Amniotic stem cell (primary cell): Measurements from ENCODE around the gene NVL.

Source experiments
- DNase-seq: peaks from one replicate; lab custom pipeline; 2025; lab: John Stamatoyannopoulos, UW

The NVL gene

DNA sequence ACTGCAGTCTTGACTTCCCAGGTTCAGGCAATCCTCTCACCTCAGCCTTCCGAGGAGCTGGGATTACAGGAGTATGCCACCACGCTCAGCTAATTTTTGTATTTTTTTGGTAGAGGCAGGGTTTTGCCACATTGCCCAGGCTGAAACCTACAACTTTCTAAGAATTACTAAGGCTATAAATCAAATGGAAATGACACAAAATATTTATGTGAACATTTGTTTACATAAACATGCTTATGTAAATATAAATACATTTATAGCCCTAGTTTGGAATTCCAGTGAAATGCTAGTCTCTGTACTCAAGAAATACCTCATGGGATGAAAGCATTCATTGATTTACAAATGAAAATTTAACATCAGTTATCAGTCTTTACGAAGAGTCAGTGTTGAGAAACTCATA, 47.8 kb downstream of the NVL start:
- DNase-seq = no peak

DNA sequence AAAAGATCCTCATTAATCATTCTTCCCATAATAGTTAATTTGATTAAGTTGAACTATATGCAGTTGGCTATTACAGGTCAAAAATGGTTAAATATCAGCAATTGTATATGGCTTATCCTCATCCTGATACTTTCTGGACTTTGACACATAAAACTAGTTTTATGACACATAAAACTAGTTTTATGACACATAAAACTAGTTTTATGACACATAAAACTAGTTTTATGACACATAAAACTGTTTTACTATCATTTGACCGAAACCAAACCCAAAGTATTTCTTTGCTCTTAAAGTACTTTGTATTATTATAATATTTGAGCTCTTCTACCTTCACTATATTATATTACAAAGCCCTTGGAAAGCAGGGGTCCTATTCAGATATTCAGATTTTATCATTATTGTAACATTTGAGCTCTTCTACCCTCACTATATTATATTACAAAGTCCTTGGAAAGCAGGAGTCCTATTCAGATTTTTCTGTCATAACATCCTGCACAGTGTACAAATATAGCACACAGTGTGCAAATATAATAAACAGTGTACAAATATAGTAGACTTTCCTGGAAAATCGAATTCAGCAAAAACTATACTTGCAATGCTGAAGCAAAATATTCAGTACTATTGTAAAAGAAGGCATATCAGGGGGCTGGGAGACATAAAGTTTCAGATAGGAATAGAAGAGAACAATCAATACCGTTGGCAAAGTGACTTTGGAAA, 53.0 kb downstream of the NVL start:
- no peak for DNase-seq

DNA sequence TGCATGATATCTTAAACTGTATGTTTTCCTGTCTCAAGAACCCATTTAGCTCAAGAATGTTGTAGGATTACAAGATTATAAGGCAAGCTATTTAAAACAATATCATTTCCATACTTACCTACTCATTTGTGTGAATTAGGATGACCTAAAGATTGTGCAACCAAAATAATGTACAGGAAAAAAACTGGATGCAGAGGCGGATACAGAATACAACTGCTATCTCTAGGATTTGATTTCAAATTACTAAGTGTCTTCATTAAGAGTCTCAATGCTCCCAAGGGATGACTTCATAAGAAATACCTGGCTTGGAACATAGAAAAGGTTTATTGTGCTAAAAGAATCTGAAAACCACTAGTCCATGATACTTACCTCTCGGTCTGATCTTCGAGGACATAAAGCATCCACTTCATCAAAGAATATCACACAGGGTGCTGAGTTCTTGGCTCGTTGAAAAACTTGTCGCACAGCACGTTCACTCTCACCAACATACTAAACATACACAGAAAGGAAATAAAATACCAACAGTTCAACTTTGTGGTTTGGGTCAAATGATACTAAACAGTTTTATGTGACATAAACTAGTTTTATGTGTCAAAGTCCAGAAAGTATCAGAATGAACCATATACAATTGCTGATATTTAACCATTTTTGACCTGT, 54.9 kb downstream of the NVL start:
- DNase-seq = no peak

DNA sequence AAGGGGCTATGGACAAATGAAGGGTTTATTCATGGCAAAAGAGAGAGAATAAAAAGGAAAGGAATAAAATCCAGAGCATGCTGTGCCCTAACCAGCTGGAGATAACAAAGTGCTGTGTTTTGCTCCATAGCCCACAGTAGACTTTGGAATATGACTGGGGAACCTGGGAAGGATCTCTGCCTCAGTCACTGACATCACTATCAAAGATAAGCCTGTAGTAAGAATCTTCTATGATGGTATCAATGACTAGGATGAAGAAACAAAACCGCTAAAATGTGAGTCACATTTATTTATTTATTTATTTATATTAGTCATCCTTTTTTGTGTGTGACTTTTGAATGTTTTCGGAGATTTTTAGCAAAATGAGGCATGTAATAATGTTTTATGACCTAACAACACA, 56.3 kb downstream of the NVL start:
- DNase-seq = no peak

DNA sequence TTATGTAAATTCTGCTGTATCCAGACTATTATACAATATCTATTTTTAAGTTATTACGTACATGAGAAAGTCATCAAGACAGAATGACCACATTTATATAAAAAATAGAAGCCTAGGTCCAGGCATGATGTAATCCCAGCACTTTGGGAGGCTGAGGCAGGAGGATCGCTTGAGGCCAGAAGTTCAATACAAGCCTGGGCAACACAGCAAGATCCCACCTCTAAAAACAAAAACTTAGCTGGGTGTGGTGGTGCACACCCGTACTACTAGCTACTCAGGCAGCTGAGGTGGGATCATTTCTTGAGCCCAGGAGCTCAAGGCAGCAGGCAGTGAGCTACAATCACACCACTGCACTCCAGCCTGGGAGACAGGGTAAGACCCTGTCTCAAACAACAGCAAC, 58.9 kb downstream of the NVL start:
- DNase-seq = no peak

DNA sequence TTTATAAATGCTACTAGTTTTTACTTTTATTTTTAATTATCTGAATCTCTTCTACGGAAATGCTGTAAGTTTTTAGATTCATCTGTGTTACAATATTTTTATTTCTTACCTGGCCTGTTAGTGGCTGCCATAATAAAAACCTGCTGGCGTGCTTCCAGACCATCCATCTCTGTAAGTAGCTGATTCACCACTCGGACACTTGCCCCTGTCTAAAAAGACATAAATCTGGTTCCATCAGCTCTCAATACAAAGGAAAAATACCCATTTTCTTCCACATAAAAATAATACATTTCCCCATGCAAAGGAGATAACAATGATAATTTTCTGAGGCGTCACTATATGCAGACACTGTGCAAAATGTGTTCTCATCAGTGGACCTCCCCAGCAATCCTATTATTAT, 62.0 kb downstream of the NVL start:
- DNase-seq = no peak

DNA sequence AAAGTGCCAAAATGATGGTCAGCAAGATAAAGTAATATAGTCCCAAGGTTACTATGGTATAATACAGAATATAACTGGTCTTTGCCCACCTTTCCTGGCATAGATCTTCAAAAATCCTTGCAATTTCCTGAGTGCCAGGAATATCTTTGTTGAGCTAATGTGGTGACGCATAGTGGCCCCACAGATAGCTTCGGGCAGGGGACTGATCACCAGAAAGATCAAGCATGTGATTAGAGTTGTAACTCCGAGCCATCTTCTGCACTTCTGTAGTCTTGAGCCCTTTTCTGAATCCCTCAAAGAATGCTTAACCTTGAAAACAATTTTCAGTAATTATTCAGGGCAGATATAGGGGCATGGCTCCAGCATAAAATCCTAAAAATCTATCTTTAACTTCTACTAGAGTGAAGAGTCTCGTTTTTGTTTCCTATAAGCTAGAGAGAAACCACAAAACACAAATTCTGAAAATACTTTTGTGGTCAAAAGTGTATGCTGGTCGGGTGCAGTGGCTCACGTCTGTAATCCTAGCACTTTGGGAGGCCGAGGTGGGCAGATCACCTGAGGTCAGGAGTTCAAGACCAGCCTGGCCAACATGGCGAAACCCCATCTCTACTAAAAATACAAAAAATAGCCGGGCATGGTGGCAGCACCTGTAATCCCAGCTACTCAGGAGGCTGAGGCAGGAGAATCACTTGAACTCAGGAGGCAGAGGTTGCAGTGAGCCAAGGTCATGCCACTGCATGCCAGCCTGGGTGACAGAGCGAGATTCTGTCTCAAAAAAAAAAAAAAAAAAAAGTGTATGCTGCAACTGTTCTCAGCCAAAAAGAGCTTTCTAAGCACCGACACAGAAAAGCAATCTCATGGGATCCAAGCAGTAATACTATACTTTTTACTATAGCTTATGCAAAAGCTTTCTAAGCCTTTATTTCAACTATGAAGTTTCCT, 62.8 kb downstream of the NVL start:
- DNase-seq = no peak

DNA sequence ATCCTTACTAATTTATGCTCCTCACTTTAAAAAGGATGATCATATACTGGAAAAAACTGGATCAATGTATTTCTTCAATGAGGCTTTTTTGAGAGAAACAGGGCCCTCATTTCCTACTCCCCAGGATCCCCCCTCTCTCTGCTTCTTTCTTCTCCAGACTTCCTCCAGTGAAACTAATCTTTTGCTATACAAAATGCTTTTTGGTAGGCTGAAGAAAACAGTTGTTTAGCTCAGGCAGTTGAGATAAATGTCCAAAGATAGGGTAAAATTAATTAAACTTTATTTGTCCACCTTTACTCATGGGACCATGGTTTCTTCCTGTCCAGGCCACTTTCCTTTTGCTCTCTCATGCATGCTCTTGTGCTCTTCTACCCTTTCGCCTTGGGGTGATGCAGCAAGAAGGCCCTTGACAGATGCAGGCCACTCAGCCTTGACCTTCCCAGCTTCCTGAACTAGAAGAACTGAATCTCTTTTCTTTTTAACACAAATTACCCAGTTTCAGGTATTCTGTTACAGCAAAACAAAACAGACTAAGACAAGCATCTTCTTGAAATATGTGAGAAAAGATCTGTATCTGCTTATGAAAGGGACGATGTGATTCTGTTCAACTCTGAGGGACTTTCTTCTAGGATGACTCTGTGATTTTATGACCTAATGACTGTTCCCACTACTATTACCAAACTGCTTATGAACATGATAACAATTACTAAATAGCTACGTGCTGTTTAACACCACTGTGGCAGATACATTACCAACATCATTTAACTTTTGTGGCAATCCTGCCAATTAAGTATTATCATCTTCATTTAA, 63.7 kb downstream of the NVL start:
- no peak for DNase-seq

DNA sequence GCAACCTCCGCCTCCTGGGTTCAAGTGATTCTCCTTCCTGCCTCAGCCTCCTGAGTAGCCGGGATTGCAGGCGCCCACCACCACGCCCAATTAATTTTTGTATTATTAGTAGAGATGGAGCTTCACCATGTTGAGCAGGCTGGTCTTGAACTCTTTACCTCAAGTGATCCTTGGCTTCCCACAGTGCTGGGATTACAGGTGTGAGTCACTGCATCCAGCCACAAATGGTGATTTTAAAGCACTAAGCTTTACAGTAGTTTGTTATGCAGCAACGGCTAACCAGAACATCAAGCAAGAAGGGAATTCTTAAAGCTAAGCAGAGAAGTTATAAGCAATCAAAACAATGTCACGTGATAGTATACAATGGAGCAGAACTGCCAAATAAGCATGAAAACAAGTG, 65.7 kb downstream of the NVL start:
- DNase-seq = no peak

DNA sequence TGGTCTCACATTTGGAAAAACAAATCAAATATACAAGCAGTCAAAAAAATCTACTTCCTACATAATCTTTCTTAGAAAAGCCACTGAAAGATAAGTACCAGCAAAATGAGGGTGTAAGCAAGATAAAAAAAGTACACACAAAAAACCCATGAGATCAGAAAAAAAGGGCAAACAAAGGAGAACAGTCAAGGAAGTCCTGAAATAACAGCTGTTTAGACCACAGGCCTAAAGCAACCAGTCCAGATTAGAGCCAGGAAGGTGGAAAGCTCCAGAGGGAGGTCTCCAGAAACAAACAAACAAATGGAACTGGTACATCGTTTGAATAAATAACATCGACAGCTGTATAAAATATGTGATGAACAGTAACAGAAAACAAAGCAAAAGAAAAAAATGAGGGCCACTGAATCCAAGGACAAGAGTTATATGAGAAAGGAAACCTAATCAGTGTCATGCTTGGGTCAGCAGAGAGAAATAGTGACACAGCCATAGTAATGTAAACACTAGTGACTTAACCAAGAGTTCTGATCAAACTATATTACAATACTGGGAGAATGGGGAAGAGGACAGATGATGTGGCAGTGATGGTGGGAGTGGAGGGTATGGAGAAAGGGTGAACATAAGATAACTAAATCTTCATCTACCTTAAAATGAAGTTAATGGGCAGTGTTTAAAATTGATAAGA, 67.5 kb downstream of the NVL start:
- no peak for DNase-seq

DNA sequence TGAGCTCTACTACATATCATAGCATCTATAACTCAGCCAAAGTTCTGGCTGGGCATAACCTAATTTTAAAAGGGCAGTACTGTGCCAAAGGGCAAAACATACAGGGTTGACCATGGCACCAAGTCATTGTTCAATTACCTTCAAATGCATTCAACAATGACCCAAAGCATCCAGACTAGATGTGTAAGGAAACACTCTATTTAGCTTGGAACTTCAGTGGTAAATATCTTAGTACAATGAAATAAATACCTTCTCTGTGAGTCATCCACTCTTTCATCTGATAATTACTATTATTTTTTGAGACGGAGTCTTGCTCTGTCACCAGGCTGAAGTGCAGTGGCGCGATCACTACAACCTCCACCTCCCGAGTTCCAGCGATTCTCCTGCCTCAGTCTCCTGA, 70.0 kb downstream of the NVL start:
- no peak for DNase-seq

DNA sequence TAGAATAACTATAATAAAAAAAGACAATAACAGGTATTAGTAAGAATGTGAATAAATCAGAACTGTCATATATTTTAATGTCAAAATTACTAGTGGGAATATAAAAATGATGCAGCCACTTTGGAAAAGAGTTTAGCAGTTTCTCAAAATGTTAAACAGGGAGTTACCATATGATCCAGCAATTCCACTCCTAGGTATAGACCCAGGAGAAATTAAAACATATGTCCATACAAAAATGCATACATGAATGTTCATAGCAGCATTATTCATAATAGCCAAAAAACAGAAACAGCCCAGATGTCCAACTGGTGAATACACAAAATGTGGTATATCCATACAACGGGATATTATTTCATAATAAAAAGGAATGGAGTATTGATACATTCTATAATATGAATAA, 71.6 kb downstream of the NVL start:
- DNase-seq = no peak

DNA sequence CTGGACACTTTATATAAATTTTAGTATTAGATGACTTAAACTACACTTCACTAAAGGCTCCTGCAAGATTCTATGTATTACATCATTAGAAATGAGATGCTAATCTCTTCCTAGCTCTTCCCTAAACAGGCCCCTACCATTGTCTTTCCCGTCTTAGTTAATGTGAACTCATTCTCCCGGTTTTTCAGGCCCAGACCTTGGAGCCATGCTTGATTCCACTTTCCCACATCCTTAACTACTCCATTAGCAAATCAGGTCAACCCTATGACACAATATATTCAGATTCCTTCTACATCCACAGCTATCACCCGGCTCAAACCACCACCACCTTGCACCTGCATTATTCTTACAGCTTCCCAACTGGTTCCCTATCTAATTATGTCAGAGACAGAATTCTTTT, 73.3 kb downstream of the NVL start:
- DNase-seq = no peak

DNA sequence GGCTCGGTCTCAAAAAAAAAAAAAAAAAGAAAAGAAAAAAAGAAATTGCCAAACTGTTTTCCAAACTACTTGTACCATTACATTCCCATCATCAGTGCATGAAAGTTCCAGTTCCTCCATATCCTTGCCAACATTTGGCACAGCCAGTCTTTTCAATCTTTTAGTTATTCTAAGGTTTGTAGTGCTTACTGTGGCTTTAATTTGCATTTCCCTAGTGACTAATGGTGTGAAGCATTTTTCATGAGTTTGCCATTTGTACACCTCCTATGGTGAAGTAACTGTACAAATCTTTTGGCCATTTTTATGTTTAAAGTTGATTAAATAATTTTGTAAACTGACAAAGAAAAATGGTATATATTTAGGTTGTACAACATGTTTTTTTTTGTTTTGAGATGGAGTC, 76.3 kb downstream of the NVL start:
- DNase-seq = no peak

DNA sequence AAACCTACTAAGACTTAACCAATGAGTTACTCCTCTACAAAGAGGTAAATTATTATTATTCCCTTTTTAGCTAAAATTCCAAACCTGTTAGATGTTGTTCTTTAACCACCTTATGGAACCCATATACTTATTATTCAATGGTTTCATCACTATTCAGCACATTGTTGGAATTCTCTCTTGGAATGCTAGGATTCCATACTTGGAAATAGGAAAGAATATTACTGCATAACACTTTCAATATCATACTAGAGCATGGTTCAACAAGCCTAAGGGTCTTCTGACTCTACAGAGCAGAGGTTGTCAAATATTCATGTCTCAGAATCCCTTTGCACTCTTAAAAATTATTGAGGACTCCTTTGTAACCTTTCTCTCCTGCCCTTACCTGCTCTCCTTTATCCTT, 77.5 kb downstream of the NVL start:
- DNase-seq = no peak

DNA sequence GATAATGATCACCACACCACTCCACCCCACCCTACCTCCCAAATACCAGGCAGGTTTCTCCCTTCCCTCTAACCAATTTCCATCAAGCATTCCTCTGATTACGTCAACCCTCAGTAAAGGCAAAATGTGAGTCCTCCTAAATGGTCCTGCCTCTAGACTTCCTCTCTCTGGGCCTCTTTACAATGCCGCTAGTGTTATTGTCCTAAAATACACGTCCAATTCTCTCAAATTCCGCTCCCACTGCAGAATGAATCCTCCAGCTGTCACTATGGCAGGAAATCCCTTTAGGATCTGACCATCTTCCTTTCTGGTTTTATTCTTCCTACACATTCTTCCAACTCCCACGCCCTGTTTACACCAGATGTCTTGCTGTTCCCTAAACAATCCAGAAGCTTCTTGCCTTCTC, 78.2 kb downstream of the NVL start:
- DNase-seq = no peak

DNA sequence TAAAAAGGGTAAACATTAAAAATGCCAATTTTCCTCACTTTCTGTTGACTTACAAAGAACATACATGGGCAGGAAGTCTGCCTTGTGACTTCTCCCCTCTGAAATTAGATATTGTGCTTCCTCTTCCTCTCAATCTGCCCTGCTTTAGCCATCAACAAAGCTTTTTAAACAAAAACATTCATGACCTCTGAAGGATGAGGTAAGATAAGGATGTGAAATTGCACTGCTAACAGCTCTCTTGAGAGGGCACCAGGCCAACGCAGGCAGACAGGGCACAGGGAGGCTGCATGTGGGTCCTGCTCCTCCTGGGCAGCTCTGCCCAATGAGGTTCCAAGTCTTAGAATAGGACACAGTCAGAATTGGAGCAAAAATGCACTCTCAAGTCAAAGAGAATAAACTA, 84.8 kb downstream of the NVL start:
- DNase-seq = no peak

DNA sequence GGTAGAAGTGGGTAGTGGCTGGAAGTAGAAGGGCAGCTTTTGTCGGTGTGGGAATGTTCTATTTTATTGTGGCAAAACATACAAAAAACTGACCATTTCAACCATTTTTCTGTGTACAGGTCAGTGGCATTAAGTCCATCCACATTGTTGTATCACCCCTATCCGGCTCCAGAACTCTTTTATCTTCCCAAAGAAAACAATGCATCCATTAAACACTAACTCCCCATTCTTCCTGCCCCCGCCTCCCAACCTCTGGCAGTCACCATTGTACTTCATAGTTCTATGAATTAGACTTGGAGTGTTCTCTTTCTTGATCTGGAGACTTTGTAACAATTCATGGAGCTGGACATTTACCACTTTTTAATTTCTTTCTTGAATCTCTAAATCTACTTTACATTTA, 91.2 kb downstream of the NVL start:
- no peak for DNase-seq

DNA sequence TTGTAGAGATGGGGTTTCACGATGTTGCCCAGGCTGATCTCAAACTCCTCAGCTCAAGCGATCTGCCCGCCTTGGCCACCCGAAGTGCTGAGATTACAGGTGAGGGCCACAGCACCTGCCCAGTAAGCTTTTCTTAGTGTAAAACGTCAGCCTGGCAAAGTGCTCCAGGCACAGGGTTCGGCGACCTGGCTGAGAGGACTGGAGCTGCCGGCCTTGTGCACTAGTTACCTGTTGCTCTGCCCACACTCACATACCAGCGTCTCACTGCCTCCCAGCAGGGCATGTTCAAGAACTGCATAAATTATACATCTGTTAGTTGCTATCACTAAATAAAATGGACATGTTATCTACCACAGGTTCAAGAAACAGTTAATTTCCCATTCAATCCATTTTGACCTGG, 91.8 kb downstream of the NVL start:
- DNase-seq = no peak

DNA sequence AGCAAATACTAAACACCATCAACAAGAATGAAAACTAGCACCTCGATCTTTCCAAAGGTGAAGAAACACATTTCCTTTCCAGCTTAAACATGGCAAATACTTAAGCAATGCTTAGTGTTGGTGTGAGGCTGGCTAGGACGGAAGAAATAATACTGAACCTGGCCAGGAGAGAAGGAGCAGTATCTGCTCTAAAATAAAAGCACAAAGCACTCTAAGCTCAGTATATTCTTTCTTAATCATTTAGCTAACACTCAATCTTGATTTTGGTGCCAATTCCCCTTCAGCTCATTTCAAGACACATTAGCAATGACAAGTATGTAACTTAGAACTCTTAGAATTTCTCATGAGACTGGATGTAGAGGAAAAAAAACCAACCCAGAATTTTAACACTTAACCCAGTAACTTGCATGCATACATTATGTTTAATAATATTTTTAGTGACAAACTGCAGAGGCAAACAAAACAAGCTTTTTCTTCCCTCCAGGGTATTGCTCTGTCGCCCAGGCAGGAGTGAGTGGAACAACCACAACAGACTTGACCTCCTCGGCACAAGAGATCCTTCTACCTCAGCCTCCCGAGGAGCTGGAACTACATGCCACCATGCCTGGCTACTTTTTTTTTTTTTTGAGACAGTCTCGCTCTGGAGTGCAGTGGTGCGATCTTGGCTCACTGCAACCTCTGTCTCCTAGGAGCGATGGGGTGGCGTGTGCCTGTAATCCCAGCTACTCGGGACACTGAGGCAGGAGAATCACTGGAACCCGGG, 92.7 kb downstream of the NVL start:
- DNase-seq = no peak
